Hindlimb muscle (tissue), 1 donor: ENCODE measurements around the gene DNAH5. TPM values are rescaled to one million over a fixed set of nuclear protein-coding genes. Genes with fewer than 3 reads are reported as not detected.
"Not testable (repeated sequence)": the region's sequence is repeated elsewhere in the genome, so short reads cannot be mapped to it uniquely, and the experiment has no call there.

Experiments used
- DNase-seq: peaks from one replicate; pipeline ENCODE4 v3.0.0-alpha.2; 2013
- polyA plus RNA-seq: library from polyadenylated mRNA; unstranded; fragments of 120-200 nt; gene quantifications from one replicate; pipeline ENCODE4 v1.2.1, GENCODE V29; 2013; ENCODE audit not compliant: insufficient read length

The DNAH5 gene
- polyA plus RNA-seq, 1 donor, result 0.83 TPM

- DNase-seq, result no peak
These were observed 123.1 kb downstream of the DNAH5 start for GRCh38 chr5:13821366-13821765.

- no peak for DNase-seq
These were observed 128.4 kb downstream of the DNAH5 start for GRCh38 chr5:13816126-13816525.

GRCh38 chr5:13814301-13814700 is 130.2 kb downstream of the DNAH5 start:
- no peak for DNase-seq

GRCh38 chr5:13809921-13810320 is 134.6 kb downstream of the DNAH5 start:
- DNase-seq, result no peak

DNA sequence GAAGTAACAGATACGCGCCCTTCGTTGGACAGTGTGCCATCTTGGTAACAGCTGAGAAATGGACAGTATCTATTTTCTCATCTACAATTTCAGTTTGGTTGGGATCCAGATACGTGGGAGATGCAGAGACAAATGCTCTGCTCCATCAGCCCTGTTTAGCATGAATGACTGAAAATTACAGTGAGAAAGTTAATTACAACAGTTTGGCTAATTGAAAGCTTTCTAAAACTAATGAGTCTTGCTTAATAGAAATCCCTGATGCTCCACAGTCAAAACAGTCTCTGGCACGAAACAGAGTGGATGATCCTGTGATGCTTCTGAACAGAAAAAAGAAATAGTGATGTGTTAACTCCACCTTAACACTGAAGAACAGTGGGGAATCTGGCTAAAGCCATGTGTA is 140.2 kb downstream of the DNAH5 start:
- DNase-seq, result no peak

DNA sequence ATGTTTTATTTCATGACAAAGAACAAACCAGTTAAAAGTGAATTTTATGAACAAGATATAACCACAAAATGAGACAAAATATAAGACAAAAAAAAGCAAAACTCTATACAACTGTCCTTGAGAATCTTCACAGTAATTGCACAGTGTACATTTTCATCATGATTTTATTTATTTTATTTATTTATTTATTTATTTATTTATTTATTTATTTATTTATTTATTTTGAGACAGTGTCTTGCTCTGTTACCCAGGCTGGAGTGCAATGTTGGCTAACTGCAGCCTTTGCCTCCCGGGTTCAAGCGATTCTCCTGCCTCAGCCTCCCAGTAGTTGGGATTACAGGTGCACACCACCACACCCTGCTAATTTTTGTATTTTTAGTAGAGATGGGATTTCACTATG is 145.9 kb downstream of the DNAH5 start:
- DNase-seq, result not testable (repeated sequence)

DNA sequence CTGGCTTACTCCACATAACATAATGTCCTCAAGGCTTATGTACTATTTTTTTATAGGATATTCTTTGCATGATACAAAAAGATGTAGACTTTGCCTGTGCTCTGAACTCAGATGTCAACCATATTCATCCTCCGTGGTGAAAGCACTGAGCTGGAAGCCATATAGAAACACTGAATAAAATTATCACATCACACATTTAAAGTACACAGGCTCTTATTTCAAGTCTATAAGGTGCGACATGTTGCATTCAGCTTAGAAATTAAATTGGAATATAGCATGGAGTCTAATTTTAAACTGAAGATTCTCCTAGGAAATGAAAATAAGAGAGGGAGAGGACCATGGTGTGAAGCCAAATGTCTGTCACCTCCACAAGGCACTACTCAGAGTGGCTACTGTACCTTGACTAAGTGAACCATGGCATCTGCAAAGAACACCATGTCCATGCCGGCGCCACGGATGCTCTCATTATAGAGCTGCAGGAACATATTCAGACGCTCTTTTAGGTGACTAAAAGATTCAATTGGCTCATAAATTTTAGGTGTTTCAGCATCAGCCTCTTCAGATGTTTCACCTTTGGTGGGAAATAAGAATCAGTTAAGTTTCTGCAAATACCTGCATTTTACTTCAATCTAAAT is 158.6 kb downstream of the DNAH5 start:
- no peak for DNase-seq

- peak; percentile 23 for DNase-seq
These were observed 160.8 kb downstream of the DNAH5 start for GRCh38 chr5:13783726-13784125.

GRCh38 chr5:13780081-13780480 is 164.4 kb downstream of the DNAH5 start:
- no peak for DNase-seq

GRCh38 chr5:13773649-13774048 is 170.8 kb downstream of the DNAH5 start:
- DNase-seq, result no peak

- DNase-seq, result no peak
These were observed 173.4 kb downstream of the DNAH5 start for GRCh38 chr5:13771011-13771571.

DNA sequence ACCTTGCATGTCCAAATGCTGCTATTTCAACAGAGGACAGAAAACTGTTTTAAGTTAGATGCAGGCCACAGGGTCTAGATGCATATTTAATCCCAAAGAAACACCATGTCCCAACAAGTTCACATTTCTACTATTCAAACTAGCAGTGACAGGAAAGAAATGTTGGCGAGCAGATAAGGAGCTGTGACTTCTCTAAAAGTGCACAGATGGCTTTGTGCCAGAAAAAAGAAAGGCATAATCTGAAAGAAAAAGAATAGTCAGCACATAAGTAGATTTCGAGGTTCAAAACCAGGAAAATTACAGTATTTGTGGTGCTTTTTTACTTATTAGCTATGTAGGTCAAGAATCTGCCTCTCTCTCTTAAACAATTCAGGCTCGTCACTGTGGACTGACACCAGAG is 178.3 kb downstream of the DNAH5 start:
- no peak for DNase-seq

- DNase-seq, result no peak
These were observed 180.8 kb downstream of the DNAH5 start for GRCh38 chr5:13763719-13764118.

GRCh38 chr5:13749766-13750165 is 194.7 kb downstream of the DNAH5 start:
- DNase-seq, result no peak

- DNase-seq, result no peak
These were observed 198.5 kb downstream of the DNAH5 start for GRCh38 chr5:13746026-13746425.

DNA sequence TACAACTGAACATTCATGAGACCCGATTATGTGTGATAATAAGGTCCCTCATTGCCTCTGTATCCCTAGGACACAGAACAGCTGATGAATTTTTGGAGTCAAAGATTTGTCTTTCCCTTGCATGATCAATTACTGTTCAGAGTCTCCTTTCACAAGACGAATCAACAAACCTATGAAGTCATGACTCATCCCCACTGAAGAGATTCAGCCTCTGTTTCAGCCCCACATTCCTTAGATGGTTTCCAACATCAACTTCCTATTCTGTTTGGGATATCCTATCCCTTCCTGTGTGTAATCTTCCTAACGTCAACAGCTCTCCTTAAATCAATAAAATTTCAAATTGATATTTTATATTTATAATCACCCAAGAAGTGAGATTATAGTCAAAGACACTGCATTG is 199.0 kb downstream of the DNAH5 start:
- no peak for DNase-seq

- DNase-seq, result no peak
These were observed 204.0 kb downstream of the DNAH5 start for GRCh38 chr5:13740471-13740870.

DNA sequence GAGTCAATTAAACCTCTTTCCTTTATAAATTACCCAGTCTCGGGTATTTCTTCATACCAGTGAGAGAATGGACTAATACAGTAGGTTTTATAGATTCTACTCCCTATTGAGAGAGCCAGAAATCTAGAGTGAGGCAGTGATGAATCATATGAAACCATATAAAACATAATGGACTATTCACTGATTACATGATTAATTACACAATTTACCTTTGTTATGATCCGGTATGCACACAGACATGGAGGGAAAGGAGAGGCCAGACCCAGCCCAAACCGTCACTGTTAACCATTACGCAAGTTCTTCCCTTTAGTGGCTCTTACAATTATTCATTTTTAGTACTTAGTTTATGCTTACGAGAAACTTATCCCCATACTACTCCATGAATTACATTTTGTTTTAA is 205.0 kb downstream of the DNAH5 start:
- no peak for DNase-seq

GRCh38 chr5:13735691-13736090 is 208.8 kb downstream of the DNAH5 start:
- DNase-seq, result no peak

- peak; percentile 19 for DNase-seq
These were observed 213.3 kb downstream of the DNAH5 start for GRCh38 chr5:13731121-13731628.

GRCh38 chr5:13708906-13709305 is 235.6 kb downstream of the DNAH5 start:
- DNase-seq, result no peak

DNA sequence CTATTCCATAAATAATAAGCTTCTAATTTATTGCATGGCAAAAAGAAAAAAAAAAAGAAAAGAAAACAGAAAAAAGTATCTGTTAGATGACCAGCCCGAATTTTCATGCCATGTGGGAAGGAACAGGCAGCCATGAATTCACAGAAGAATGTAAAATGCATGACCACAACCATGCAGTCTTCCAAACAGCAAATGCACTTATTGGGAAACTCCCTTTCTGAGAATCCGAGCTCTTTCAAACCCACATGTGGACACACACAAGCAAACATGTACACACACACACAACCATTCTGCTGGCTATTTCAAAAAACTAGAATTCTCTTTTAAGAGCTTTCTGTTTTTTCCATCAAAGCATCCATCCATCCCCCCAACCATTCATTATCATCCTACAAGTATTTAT is 236.1 kb downstream of the DNAH5 start:
- DNase-seq, result no peak

DNA sequence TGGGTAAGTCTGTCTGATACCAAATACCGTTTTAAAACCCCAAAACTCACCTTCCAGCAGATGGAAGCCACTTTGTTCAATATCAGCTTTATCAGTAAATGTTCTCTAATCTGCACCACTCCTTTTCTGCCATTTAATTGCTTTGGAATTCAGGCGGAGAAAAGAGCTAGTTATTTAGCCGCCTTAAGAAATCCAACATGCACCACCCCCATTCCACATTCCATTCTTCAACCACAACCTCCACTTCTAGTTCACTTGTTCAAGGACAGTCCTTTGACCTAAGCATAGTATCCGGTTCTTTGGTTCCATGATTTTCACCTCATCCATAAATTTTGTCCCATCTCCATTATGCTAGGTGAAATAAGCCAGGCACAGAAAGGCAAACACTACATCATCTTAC is 240.1 kb downstream of the DNAH5 start:
- DNase-seq, result no peak

DNA sequence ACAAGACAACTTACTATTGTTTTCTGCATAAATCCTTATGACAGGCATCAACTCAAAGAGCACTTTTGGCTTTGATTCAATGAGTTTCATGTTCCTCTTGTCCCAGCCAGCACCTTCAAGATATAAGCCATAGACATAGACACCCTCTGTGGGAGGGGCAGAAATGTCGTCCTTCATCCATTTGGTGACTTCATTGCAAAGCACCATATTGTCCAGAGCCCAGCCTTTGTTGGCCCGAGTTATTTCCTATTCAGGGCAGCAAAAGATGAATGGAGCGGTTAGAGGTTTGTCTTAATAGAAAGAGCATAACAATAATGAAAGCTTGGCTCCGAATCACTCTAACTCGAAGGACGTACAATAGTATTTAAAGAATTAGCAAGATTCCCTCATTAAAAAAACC is 243.9 kb downstream of the DNAH5 start:
- no peak for DNase-seq

GRCh38 chr5:13698885-13699284 is 245.6 kb downstream of the DNAH5 start:
- no peak for DNase-seq
